AG08396 (cell line): ENCODE measurements around the gene KRTAP10-4.
"Not testable (repeated sequence)": the region's sequence is repeated elsewhere in the genome, so short reads cannot be mapped to it uniquely, and the experiment has no call there.

Source experiments
- DNase-seq: peaks from one replicate; pipeline ENCODE4 v3.0.0; 2012; ENCODE audit warnings: low spot score, mixed read lengths

The KRTAP10-4 gene

DNA sequence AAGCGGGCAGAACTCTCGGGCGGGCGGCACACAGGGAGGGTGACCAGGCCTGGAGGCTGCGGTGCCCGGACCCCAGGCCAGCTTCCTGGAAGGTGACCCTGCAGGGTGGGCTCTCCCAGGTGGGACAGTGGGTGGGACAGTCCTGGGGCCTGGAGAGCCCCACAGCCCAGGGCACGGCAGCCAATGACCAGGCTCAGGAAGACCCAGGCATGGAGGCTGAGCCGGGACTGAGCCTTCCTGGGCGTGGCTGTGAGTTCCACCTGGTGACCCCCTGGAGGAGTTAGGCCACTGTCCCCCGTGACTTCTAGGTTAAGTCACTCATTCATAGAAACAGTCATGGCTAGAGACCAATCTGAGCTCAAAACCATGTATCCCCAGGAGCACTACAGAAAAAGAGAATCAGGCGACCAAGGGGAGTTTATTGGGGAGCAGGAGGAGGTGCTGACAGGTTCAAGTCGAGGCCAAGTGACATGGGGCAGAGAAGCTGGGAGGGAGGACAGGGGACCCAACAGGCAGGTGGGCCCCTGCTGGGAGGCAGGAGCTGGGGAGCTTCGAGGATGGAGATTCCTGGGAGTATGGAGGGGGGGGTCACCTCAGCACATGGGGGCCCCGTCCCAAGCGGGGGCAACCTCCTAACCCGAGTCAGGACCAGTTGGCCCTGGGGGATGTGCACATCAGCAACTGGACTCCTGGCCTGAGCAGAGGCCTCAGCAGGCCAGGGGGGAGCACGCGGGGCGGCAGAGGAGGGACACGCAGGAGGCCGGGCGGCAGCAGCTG, 5.7 kb downstream of the KRTAP10-4 start:
- DNase-seq: no peak

DNA sequence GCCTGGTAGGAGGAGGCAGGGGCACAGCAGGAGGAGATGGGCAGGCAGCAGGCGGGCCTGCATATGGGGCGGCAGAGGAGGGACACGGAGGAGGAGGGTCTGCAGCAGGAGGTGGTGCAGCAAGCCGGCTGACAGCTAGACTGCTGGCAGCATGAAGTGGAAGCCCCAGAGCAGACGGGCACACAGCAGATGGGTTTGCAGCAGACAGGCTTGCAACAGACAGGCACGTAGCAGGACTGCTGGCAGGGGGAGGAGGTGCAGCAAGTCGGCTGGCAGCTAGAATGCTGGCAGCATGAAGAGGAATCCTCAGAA, 6.3 kb downstream of the KRTAP10-4 start:
- no peak for DNase-seq

DNA sequence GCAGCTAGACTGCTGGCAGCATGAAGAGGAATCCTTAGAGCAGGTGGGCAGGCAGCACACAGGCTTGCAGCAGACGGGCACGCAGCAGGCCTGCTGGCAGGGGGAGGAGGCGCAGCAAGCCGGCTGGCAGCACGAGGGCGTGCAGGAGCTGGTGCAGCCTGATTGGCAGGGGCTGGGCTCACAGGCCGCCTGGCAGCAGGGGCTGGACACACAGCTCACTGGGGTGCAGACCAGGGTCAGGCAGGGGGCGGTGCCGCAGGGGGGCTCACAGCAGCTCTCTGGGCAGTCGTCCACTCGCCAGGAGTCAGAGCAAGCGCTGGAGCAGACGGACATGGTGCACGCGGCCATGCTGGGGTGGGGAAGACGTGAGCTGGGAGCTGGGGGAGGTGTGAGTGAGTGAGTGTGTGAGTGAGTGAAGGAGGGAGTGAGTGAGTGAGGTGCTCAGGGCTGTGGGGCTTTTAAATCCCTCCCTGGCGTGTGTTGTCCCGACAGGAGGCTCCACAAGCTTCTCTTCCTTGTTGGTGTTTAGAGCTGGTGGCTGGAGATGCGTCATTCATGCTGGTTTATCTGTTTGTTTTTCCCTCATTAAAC, 6.8 kb downstream of the KRTAP10-4 start, which contains the start of gene KRTAP10-5:
TSS of gene KRTAP10-5 (minus strand) at position 374 of the 591 bp plus-strand sequence. CDS start at position 348, 26 bp downstream.
- DNase-seq: not testable (repeated sequence)

DNA sequence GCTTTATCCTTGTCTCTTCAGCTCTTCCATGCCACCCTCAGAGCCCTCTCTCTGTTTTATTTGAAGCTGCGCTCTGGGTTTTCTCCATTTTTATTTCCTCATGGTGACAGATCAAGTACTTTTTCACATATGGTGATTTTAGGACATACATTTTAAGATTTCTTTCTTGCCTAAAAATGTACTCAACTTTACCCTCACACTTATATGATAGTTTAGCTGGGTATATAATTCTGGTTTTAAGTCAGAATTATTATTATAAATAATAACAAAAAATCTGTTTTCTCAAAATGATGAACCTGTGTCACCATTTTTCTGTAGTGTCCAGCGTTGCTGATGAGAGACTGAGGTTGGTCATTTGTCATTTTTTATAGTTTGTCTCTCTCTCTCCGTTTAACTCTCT, 7.6 kb downstream of the KRTAP10-4 start:
- no peak for DNase-seq

DNA sequence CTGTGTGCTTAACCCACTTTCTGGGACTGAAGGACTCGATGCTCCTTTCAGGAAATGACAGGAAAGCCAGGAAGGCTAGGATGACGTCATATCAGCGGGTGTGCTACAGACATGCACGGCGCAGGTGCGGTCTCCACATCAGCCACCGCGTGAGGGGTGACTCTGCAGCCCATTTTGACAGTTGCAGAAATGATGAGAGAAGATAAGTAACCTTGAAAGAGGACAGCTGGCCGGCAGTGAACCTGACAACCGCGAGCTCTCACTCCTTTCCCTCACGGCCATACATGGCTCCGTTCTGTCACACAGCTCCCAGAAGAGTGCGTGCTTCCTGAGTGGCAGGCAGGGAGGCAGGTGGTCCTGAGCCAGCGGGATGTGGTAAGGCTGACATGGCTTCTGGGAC, 8.5 kb downstream of the KRTAP10-4 start:
- no peak for DNase-seq

DNA sequence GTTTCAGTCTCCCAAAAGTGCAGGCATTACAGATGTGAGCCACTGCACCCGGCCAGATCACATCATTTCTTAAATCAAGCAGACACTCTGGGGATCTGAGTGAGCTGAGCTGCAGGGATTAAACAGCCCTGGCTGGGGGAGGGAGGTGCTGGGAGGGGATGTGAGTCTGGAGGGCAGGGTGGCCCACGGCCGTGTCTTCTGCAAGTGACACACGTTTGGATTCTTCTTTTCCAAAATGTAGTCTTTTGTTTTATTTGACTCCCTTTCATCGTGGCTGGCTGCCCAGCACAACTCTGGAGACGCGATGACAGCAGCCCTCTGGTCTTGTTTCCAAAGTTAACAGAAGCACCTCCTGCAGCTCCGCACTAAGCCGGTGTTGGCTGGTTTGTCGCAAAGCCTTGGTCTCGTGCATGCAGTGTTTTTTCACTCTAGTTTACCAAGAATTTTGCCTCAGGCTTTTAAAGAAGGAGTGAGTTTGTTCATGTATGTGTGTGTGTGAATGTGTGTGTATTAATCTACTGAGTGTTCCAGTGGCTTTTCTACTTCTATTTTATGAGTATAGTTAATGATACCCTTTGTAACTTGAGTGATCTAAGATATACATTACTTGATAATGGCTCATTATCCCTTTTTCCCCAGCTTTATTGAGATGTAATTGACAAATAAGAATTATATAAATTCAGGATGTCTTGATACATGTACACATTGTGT, 9.7 kb downstream of the KRTAP10-4 start:
- no peak for DNase-seq

DNA sequence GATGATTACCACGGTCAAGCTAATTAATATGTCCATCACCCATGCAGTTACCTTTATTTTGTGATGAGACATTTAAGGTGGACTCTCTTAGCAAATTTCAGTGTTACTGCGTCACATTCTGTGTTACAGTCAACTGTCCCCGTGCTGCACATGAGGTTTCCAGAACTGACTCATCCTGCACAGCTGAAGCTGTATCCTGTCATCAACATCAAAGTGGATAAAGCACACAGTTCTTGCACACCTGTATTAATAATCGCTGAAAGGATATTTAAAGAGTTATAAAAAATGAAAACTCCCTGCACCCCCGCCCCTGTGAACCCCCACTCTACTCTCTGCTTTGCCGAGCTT, 10.2 kb downstream of the KRTAP10-4 start:
- no peak for DNase-seq

DNA sequence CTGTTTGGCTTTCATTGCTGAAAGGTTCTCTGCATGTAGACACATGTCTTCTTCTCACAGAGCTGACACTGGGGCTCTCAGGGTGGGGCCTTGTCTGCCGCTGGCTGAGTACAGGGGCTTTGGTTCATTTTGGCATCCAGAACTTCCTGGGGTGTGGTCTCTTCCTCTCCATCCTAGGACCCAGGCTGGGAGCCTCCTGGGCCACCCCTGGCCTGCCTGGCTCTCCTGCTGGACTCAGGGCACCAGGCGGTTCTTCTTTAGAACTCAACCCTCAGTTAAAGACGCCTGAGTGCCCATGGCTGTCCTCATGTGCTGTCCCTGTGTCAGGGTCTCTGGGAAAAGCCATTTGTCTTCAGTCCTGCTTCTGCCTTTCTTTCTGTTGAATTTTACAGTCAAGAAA, 12.4 kb downstream of the KRTAP10-4 start:
- no peak for DNase-seq

DNA sequence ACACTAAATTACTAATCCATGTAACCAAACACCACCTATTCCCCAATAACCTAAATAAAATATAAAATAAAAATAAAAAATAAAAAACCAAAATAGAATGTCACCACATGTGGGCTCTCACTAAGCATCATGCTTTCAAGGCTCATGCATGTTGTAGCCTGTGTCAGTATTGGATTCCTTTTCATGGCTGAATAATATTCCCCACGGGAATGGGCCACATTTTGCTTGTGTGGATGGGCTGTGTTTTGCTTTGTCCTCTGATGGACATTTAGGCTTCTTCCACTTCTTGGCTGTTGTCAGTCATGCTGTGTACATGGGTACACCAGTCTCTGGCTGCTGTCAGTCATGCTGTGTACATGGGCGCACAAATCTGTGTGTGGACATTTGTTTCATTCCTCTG, 15.6 kb downstream of the KRTAP10-4 start:
- DNase-seq: no peak

DNA sequence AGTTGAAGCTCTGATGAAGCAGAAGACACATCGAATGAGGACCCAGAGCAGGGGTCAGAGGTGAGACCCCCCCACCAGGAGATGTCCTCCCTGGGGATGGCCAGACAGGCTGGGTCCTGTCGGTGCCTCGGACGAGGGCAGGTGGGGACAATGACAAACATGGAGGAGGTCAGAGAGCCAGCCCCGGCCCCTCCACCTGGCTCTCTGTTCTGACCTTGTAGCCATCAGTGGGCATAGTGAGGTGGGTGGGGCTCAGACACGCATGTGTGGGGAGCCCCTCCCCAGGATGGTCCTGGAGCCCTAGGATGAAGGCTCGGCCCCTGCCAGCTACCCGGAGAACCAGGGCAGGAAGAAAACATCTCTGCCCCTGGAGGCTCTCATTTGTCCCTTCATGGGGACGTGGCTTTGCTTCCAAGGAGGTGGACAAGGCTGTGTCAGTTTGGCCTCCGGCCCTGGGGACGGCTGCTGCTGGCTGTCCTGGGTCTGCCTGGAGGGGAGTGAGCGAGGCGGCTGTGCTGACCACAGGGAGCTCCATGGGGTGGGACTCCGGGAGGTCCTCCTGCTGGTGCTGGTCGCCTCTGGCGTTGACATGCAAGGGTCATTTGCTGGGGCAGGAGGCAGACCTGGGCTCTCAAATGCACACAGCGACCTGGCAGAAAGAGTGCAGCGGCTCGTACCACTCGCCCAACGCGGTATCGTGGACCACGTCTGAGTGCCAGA, 16.2 kb downstream of the KRTAP10-4 start:
- DNase-seq: no peak

DNA sequence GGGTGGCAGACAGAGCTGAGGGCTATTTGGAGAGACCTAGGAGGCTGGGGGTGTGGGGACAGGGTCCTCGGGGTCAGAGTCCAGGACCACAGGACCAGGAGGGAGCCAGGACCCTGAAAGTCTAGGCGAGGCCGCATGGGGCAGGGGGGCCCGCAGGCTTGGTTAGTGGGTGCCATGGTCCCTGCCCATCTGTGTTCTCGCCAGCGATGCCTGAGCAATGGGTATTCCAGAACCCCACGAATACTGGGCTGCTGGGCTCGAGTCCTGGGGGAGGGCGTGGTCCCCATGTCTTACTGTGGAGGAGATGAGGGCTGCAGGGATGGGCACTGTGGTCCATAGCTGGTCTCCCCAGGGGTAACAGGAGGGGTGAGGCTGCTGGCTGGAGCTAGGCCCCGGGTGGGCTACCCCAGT, 16.8 kb downstream of the KRTAP10-4 start:
- DNase-seq: no peak

DNA sequence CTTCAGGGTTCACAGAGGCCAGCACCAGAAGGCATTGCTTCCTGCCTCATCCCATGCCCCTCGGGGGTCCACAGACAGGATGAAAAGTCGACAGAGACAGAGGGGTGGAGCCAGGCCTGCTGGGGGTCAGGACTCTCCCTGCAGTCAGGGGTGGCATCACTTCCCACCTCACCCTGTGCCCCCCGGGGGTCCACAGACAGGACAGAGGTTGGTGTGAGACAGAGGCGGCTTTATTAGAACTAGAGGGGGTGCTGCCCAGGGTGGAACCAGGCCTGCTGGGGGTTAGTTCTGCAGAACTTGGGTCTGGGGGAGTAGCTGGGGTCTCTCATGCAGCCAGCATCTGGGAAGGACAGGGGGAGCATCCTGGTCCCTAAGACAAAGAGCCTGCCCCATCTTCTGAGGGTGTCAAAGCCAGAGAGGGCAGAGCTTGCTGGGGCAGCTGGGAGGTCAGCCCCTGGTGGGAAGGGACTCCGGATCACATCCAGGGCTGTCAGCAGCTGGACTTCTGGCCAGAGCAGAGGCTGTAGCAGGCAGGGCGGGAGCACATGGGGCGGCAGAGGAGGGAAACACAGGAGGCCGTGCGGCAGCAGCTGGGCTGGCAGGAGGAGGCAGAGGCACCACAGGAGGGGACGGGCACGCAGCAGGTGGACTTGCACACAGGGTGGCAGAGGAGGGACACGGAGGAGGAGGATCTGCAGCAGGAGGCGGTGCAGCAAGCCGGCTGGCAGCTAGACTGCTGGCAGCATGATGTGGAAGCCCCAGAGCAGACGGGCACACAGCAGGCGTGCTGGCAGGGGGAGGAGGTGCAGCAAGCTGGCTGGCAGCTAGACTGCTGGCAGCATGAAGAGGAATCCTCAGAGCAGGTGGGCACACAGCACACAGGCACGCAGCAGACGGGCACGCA, 17.6 kb downstream of the KRTAP10-4 start:
- not testable (repeated sequence) for DNase-seq

DNA sequence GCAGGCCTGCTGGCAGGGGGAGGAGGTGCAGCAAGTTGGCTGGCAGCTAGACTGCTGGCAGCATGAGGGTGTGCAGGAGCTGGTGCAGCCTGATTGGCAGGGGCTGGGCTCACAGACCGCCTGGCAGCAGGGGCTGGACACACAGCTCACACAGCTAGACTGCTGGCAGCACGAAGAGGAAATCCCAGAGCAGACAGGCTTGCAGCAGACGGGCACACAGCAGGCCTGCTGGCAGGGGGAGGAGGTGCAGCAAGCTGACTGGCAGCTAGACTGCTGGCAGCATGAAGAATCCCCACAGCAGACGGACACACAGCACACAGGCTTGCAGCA, 18.2 kb downstream of the KRTAP10-4 start:
- not testable (repeated sequence) for DNase-seq

DNA sequence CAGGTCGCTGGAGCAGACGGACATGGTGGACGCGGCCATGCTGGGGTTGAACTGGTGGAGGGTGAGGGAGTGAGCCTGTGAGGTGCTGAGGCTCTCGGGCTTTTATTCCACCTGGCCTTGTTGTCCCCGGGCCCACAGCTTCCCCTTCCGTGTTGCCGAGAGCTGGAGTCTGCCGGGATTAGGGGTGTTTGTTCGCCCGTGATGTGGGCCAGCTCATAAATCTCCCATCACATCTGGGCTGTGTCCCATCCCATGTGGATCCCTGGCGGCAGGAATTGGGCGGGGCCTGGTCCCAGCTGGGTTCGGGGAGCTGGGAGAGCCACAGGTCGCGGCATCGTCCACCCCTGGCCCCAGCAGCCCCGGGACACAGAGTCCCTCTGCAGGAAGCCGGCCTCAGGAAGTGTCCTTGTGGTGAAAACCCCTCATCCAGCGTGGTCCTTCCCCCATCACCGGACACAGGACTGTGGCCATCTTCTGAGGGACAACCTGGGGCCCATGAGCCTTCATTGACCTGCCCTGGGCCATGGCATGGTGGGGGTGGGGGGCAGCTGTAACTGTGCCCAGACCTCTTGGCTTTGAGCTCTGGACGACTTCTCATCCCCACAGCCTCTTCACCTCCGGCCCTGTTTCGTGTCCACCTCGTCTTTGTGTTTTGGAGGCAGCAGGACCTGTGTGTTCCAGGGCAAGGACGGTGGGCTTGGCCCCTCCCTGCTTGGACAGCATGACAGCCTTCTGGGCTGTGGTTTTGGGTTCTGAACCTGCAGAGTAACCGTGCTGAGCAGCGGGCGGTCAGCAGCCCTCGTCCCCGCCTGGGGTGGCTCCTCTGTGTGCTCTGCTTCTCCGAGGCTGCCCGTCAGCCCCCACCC, 19.1 kb downstream of the KRTAP10-4 start, which contains the start of gene KRTAP10-6:
TSS of gene KRTAP10-6 (minus strand) at position 60 of the 866 bp plus-strand sequence. CDS start at position 39, 21 bp downstream.
- no peak for DNase-seq

DNA sequence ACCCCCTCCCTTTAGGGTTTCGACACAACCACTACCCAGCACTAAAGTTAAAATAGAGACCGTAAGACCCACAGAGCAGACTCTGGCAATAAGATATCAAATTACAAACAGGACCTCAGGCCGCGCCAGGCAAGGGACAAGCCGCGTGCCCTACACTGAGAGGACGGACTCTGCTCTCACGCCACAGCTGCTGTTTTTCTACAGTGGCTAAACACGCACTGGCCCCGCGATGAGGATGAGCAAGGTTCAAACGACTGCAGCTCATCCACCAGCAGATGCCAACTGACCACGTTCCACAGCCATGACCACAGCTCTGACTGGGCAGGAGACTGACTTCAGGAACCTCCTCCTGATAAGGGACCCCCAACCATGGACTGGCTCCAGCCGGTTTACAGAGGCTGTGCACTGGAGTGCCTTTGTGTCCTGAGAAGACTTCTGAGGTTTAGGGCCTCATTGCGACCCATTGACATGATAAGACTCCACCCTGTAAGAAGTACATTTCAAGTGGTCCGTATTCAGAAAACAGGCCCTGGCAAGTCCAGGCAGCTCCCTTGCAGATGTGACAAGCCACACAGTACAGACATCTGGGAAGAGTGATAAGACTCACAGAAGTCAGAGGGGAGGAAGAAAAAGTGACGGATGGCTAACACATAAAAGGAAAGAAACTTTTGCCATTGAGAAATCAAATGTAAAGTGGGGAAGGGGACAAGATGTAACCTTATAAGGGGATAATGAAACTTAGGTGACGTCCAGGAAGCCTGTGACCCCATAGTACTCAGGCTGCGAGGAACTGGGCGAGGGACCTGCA, 20.3 kb downstream of the KRTAP10-4 start:
- no peak for DNase-seq

DNA sequence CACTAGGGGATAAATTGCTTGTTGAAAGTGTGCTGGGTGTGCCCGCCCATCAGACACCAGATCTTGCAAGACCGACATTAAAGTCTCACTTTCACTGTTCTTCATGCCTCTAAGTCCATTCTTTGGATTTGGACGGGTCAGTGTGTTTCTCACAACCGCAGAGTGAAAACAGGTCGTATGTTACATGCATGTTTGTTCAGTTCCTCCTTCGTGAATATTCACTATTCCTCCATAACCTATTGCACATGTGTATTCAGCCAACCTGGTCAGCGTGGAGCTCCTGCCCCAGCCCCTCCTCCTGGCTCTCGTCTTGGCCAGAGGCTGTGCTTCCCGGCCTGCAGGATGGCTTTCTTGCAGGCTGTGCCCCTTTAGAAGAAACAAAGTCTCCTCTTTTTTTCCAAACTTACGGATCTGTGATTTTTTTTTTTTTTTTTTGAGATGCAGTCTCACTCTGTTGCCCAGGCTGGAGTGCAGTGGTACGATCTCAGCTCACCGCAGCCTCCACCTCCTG, 20.9 kb downstream of the KRTAP10-4 start:
- no peak for DNase-seq

DNA sequence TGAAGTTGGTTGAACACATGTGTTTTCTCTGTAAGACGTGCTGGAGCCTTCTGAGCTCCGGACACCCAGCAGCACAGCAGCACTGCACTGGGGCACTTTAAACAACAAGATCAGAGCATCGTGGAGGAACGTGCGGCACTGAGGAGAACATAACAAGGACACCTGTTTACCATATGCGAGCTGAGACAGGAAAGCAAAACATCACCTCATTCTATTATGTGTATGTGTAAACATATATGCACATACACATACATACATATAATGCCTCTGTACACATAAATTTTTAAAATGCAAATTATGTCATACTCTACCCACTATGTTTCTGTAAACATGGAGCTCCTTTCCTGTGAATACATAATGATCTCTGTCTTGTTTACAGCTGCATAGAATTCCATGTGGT, 22.0 kb downstream of the KRTAP10-4 start:
- no peak for DNase-seq

DNA sequence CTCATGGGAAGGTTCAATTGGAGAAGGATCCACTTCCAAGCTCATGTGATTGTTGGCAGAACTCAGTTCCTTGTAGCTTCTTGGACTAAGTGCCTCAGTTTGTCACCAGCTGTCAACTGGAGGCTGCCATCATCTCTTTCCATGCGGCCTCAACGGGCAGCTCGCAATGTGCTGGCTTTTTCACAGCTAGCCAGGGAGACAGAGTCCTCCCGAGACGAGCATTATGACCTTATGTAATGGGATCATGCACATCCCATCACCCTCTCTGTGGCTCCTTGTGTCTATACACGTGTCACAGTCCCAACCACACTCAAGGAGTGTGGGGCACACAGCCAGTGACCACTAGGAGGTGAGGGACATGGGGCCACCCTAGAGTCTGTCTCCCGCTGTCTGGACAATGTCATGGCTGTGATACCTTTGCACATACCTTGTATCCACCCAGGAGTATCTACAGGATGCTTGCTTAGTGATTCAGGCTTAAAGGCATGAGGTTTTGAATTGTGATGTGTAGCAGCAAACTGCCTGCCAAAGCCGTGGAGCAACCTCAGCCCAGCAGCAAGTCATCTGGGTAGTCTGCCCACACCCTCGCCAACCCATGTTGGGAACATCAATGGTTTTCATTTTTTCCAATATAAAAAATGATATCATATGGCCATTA, 22.7 kb downstream of the KRTAP10-4 start:
- DNase-seq: no peak

DNA sequence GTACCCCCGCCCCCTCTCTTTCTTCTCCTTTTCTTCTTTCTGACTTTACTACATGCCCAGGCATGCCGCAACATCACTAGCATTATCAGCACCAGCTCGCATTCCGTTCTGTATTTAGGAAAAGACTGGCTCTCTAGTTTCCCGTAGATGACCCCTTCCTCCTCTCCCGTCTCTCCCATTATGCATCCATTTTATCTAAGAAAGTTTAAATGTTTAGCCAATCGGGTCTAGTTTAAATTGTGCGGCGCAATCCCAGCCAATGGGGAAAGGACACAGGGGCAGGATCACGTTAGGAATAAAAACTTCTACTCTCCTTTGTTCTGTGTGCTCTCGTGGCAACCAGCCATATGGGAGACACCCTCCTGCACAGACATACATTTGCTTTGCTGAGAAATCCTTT, 24.5 kb downstream of the KRTAP10-4 start:
- DNase-seq: no peak
